Gastroesophageal sphincter (tissue), 3 donors: ENCODE data around the gene SAMD8.

ENCODE experiments used
- CTCF ChIP-seq, 4 experiments: fragments of 200-600 bp in 2 of 4; fragments of 450-650 bp in 2 of 4; sonication (generic) in 1 of 4; IDR thresholded peaks; one replicate each; pipeline ENCODE4 v1.5.1; 2017 to 2019; ENCODE audit warnings: antibody characterized with exemption in 4 of 4, mild to moderate bottlenecking in 2 of 4, moderate library complexity in 2 of 4
- EP300 ChIP-seq: sonication (generic); formaldehyde crosslinking; IDR thresholded peaks from one replicate; pipeline ENCODE4 v1.6.1; 2017; ENCODE audit warnings: antibody characterized with exemption, mild to moderate bottlenecking
- POLR2A ChIP-seq, 2 donors: fragments of 450-650 bp; IDR thresholded peaks; one replicate each; pipeline ENCODE4 v1.6.1; 2017; ENCODE audit warnings: antibody characterized with exemption in 2 of 2, mild to moderate bottlenecking in 2 of 2, moderate library complexity in 1 of 2
- POLR2AphosphoS5 ChIP-seq: sonication (generic); formaldehyde crosslinking; IDR thresholded peaks from one replicate; pipeline ENCODE4 v1.6.1; 2017; ENCODE audit warnings: antibody characterized with exemption

GRCh38 chr10:75095631-75096030, 15.8 kb upstream of the SAMD8 start:
- TF ChIP-seq POLR2A (IDR thresholded peaks at IDR 0.05) = no peak
- no peak for TF ChIP-seq CTCF (IDR thresholded peaks at IDR 0.05)
- no peak for TF ChIP-seq POLR2AphosphoS5
- no peak for TF ChIP-seq EP300
